ENCODE results near the gene QARS1. TPM values are rescaled to one million over a fixed set of nuclear protein-coding genes. Genes with fewer than 3 reads are reported as not detected.

The QARS1 gene
- total and polyA plus RNA-seq, 11 donors = 145 to 221 (median 194) TPM

- peak; percentile 87 to 92 (median 91) for DNase-seq
- Histone ChIP-seq H3K36me3 (peaks cover 2 to 29% (median 25%) of the 10 kb centered on the region in 9 donors), H3K9me3 (no peaks in the 10 kb centered on the region), H3K4me3 (peak overlapping the region; percentile 62 to 90 (median 80)), H3K27ac (peak overlapping the region; percentile 87 to 99 (median 94)), H3K4me1 (peaks cover 8 to 48% (median 30%) of the 10 kb centered on the region in 12 donors), H3K27me3 (no peaks in the 10 kb centered on the region)
- ATAC-seq = peak; percentile 79 to 91 (median 83)
- 0 to 3% (median 0%) methylated on average over 28 to 30 of the region's 30 CpGs for WGBS, 4 donors
- TF ChIP-seq CTCF (IDR thresholded peaks at IDR 0.05) (no peak), POLR2A (IDR thresholded peaks at IDR 0.05) (peak in 1 of 2 donors; percentile 26)
- intact Hi-C loops (cut with DNase I) = loop anchor here in 5 of 10 donors (1.0 to 10.0 kb wide), 6 partner anchors 13 to 541 kb away; partner anchors contain the start of genes QRICH1 (in 3 of the 5), KLHDC8B (in 2 of the 5), APEH (in 1 of the 5) and CCDC71 (in 1 of the 5)
Measured at GRCh38 chr3:49133226-49133951, 28.8 kb upstream of the QARS1 start.

- Histone ChIP-seq H3K36me3 (peaks cover 2 to 37% (median 33%) of the 10 kb centered on the region in 9 donors), H3K4me3 (peak within 1 kb of the TSS; percentile 62 to 90 (median 80)), H3K9me3 (no peaks in the 10 kb centered on the region), H3K27ac (peak within 1 kb of the TSS; percentile 87 to 99 (median 94)), H3K4me1 (peaks cover 8 to 48% (median 30%) of the 10 kb centered on the region in 12 donors), H3K27me3 (no peaks in the 10 kb centered on the region)
- 3 to 7% (median 4%) methylated on average over 18 to 28 of the region's 28 CpGs for WGBS, 4 donors
- DNase-seq (peak; percentile 83 to 89 (median 85)), ATAC-seq (peak; percentile 67 to 87 (median 84))
- TF ChIP-seq CTCF (IDR thresholded peaks at IDR 0.05) (peak in 3 of 12 donors; percentile 2 to 14 (median 10)), POLR2A (IDR thresholded peaks at IDR 0.05) (peak in 1 of 2 donors; percentile 59)
- intact Hi-C loops (cut with DNase I) = loop anchor here in 5 of 10 donors (1.0 to 10.0 kb wide), 6 partner anchors 12 to 542 kb away; partner anchors contain the start of genes QRICH1 (in 3 of the 5), KLHDC8B (in 2 of the 5), APEH (in 1 of the 5) and CCDC71 (in 1 of the 5)
Measured at GRCh38 chr3:49132437-49133225, 28.1 kb upstream of the QARS1 start, which contains the start of gene LAMB2. Gene LAMB2, minus strand, starts transcription at chr3:49133050. Its CDS starts 183 bp downstream, at chr3:49132867.

GRCh38 chr3:49132073-49132436, 27.5 kb upstream of the QARS1 start:
- 20 to 45% (median 28%) methylated on average over 9 of the region's 9 CpGs for WGBS, 4 donors
- no peaks in the 10 kb centered on the region for H3K27me3 ChIP-seq
- DNase-seq (no peak), ATAC-seq (no peak)
- H3K4me3 ChIP-seq = peak overlapping the region; percentile 62 to 90 (median 80)
- no peaks in the 10 kb centered on the region for H3K9me3 ChIP-seq
- TF ChIP-seq POLR2A (IDR thresholded peaks at IDR 0.05) (no peak), CTCF (IDR thresholded peaks at IDR 0.05) (no peak)
- H3K4me1 ChIP-seq = peaks cover 8 to 48% (median 30%) of the 10 kb centered on the region in 12 donors
- H3K27ac ChIP-seq = peak overlapping the region; percentile 87 to 99 (median 94)
- H3K36me3 ChIP-seq = peaks cover 2 to 43% (median 38%) of the 10 kb centered on the region in 9 donors
- intact Hi-C loops (cut with DNase I) = loop anchor here in 4 of 10 donors (2.0 to 10.0 kb wide), 4 partner anchors 35 to 543 kb away; partner anchors contain the start of genes KLHDC8B (in 2 of the 4), QRICH1 (in 2 of the 4), APEH (in 1 of the 4) and CCDC71 (in 1 of the 4)

All from heart left ventricle (tissue), 16 donors.